NCI-H2107 (cell line): ENCODE results near the gene ANP32B.
"Not testable (repeated sequence)": the region's sequence is repeated elsewhere in the genome, so short reads cannot be mapped to it uniquely, and the experiment has no call there.

ENCODE experiments used
- DNase-seq: peaks from one replicate; lab custom pipeline; 2025; lab: John Stamatoyannopoulos, UW

The ANP32B gene

DNA sequence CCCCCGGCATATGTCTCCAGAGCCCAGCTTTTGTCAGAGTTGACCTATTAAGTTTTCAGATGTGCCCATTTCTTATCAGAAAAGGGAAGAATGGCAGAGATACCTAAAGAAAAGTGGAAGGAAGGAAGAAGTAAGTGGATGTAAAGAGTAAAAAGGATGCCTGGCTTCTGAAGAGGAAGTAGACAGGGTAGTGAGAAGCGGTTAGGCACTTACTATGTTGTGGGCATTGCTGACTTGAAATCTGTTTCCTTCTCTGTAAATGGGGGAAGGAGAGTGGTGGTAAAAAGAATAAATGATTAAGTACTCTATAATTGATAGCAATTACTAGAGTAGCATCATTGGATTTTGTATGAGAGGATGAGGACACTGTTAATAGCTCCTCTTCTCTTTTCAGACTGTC is 9.9 kb downstream of the ANP32B start:
- no peak for DNase-seq

GRCh38 chr9:97994703-97995102 is 11.6 kb downstream of the ANP32B start:
- DNase-seq = no peak

GRCh38 chr9:97996676-97997075 is 13.5 kb downstream of the ANP32B start:
- DNase-seq = not testable (repeated sequence)

- DNase-seq = no peak
Measured at GRCh38 chr9:97997330-97998276, 14.5 kb downstream of the ANP32B start.

DNA sequence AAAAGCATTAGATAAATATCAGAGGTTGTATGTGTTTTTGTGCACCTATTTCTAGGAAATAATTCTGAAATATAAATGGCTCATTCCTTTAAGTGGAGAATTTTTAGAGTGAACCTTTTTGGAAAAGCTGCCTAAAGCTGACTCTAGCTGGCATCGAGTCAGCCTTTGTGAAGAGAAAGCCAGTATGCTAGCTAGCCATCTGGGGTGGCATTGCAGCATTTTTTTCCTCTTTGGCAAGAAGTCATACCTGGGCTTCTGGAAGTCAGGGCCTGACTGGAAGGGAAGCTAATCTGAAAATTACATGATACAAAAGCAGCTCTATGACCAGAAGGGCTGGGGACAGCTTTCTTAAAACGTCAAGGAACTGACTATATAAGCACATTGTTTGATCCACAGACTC is 19.7 kb downstream of the ANP32B start:
- no peak for DNase-seq

- no peak for DNase-seq
Measured at GRCh38 chr9:98006127-98006796, 23.1 kb downstream of the ANP32B start.

DNA sequence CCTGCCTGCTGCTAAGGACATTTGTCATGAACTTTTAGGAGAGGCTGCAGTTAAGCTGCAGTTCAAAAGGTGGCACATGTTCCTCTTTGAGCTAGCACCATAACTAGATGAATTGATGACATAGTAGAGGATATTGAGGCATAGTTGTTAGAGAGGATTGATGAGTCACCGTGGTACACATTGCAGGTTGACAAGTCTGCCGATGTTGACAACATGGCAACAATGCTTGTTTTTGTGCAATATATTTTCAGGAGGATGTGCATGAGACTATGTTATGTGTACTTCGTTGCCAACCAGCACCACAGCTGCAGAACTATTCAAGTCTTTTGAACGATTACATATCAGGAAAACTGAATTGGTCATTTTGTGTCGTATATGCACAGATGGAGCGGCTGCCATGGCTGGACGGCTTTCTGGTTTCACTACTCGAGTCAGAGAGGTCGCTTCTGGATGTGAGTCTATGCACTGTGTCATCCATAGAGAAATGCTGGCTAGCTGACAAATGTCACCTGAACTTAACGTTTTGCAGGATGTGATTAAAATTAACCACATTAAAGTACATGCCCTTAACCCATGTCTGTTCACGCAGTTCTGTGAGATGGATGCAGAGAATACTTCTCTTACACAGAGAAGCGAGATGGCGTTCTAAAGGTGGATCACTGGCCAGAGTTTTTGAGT is 24.2 kb downstream of the ANP32B start:
- DNase-seq = no peak

- DNase-seq = no peak
Measured at GRCh38 chr9:98008764-98009163, 25.6 kb downstream of the ANP32B start.

GRCh38 chr9:98009437-98009836 is 26.3 kb downstream of the ANP32B start:
- DNase-seq = no peak

DNA sequence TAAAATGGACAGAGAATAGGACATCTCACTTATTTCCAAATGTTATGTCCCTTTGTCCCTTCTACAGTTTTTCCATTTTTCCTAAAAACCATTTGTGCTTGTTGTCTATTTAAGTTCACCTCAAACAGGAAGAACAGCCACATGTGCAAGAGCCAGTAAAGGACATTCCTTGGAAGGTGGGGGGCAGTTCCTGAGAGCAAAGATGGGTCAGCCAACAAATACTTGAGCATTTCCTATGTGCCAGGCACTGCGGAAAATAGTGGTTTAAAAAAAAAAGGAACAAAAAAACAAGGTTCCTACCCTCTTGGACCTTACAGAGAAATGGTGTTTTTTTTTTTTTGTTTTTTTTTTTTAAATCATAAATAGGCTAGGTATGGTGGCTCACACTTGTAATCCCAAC is 26.8 kb downstream of the ANP32B start:
- no peak for DNase-seq

- DNase-seq = peak; percentile 19
Measured at GRCh38 chr9:98010445-98010844, 27.3 kb downstream of the ANP32B start.

DNA sequence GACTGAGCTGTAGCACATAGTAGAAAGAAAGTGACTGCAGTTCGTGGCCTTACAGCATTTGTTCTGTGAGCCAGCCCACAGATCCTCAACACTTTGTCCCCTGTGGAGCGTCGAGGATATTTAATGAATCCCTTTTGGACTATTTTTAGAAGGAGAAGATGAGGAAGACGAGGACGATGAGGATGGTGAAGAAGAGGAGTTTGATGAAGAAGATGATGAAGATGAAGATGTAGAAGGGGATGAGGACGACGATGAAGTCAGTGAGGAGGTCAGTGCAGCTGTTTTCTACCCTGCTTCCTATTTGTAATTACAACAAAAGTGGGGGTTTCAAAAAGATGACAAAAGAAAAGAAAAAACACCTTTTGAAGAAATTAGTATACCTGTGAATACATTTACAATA is 28.0 kb downstream of the ANP32B start:
- DNase-seq = no peak

DNA sequence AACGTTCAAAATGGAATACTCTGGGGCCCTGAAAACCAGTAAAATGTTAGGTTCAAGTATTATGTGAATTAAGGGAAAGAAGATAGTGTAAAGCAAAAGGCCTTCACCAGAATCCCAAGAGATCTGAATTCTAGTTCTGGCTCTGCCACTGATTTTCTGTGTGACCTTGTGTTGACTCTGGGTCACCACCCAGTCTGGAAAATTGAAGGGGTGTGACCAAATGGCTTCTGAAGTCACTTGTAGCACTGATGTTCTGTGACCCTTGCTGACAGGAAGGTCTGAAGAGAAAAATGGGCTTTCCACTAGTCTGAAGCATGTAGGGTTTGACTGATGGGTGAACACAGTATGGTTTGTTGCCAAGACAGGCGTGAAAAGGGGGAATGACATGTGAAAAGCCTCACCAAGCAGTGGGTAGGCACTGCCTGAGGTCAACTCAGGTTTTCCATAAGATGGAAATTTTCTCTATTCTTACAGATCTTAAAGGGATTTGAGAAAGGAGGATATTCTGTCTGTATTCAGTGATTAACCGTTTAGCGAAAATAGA is 33.1 kb downstream of the ANP32B start:
- no peak for DNase-seq

GRCh38 chr9:98017306-98017705 is 34.2 kb downstream of the ANP32B start:
- DNase-seq = no peak

GRCh38 chr9:98018347-98018746 is 35.2 kb downstream of the ANP32B start:
- no peak for DNase-seq

DNA sequence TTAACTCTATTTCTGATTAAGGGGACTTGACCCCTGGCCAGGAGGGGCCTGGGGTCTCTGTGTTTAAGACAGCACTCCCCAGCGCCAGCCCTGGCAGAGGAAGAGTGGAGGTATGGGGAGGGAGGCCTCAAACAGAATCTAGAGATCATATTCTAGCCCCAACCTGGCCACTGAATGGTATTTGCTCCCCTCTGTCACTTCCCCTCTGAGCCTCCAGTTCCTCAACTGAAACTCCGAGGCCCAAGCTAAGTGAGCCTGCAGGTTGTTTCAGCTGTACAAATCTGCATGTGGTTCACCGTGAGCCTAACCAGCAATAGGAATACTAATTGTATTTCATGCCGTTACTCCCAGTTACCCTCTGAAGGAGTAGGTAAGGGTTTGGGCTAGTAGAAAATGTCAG is 36.0 kb downstream of the ANP32B start:
- no peak for DNase-seq

DNA sequence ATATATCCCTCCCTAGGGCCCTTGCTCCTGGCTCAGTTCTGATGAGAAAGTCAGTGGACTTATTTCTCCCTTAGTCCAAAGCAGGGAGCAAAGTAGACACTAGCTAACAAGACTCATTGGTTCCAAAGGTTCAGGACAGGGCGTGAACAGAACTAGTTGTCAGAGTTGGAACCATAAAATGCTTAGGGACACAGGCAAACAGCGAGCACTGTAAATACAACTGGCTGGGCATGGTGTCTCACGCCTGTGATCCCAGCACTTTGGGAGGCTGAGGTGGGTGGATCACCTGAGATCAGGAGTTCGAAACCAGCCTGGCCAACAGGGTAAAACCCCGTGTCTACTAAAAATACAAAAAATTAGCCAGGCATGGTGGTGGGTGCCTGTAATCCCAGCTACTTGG is 36.7 kb downstream of the ANP32B start:
- DNase-seq = not testable (repeated sequence)

DNA sequence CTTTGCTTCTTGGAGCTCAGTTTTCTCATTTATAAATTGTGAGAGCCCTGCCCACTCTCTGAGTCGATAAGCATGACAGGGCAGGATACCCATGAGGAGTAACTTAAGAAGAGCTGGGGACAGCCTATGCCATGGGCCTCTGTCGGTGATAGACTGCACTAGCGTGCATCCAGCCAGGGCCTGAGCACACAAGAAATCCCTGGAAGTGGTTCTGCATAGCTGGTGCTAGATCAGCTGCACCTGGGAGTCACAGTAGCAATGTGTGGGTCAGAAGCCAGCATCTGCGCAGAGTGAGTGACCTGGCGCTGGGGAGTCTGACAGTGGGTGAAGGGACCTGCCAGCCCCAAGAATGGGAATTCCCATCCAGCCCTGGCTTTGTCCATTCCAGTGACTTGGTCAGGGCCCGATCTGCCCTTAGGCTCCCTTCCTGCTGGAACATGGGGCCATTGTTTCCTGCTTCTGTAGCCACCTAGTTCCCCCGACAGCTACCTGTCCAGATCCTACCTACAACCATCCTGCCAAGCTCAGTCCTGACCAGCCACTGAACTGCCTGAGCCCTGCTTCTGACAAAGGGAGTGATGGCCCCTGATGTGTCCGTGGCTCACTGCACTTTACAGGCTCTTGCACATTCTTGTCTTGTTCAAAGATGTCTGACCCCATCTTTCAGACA is 37.5 kb downstream of the ANP32B start:
- no peak for DNase-seq

GRCh38 chr9:98021306-98022040 is 38.3 kb downstream of the ANP32B start:
- DNase-seq = no peak

DNA sequence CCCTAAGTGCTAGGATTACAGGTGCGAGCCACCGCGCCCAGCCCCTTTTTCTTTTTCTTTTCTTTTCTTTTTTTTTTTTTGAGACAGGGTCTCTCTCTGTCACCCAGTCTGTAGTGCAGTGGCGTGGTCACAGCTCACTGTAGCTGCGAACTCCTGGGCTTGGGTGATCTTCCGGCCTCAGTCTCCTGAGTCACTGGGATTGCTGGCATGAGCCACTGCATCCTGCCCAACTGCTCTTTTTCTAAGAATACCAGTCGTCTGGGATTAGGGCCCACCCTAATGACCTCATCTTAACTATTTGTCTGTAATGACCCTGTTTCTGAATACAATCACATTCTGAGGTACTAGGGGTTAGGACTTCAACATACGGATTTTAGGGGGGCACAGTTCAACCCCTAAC is 39.3 kb downstream of the ANP32B start:
- no peak for DNase-seq

GRCh38 chr9:98024702-98025101 is 41.6 kb downstream of the ANP32B start:
- DNase-seq = no peak
